ENCODE measurements around the gene KCNH2.

The KCNH2 gene

DNA sequence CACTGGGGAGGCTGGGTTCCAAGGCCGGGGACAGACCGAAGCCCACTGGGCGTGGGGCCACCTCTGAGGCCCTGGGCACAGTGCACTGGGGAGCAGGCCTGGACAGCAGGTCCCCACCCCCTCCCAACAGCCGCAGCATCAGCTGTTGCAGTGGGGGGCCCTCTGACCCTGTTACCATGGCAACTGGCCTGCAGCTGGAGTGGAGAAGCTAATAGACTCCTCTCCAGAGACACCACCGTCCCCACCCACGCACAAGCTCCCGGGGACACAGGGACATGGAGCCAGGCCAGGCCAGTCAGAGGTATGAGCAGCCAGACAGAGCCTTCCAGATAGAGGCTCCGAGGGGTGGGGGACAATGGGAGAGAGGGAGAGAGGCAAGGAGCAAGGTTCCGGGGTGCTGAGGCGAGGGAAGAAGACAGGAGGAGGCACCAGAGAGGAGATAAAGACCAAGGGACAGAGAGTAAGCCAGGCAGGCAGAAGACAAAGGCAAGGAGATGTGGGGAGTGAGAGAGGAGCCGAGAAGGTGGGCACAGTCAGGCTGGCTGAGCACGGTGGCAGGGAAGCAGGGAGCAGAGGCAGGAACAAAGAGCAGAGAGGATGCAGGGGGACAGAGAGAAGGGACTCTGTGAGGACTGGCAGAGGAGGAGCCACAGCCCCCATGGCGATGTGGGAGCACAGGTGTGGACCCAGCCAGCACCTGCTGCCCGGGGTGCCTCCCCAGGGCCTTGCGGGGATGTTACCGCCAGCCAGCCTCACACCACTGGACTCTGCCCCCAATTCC lies 6.7 kb downstream of the KCNH2 start:
- Histone ChIP-seq H3K27ac (ENCODE audit: low read depth, low read length) (no peak overlapping the region), H3K27me3 (ENCODE audit: control insufficient read depth, insufficient read depth, low read length) (peaks cover 31% of the 10 kb centered on the region), H3K9ac (ENCODE audit: low read depth, low read length) (no peak overlapping the region), H3K4me1 (ENCODE audit: control insufficient read depth, insufficient read depth, low read length) (peaks cover 34% of the 10 kb centered on the region), H3K9me3 (ENCODE audit: control insufficient read depth, insufficient read depth, low read length) (no peaks in the 10 kb centered on the region), H3K4me3 (ENCODE audit: low read depth, low read length) (no peak overlapping the region), H3K36me3 (ENCODE audit: control insufficient read depth, insufficient read depth, low read length) (no peaks in the 10 kb centered on the region)

DNA sequence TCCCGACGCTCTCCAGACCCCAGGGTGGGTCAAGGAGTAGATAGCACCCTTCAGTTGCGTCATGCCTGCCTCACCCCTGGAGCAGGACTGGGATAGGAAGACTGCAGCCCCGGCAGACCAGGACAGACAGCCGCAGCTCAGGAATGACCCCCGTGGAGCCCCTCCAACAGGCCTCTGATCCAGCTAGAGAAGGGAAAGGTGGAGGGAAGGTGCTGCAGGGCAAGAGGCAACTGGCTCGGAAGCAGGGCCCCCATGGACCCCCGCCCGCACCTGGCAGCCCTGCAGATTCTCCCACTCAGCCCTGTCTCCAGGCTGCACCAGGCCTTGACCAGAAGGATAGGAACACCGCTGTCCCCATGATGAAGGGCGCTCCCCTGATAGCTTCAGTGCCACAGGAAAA lies 7.7 kb downstream of the KCNH2 start:
- Histone ChIP-seq H3K9me3 (ENCODE audit: control insufficient read depth, insufficient read depth, low read length) (no peaks in the 10 kb centered on the region), H3K4me1 (ENCODE audit: control insufficient read depth, insufficient read depth, low read length) (peaks cover 24% of the 10 kb centered on the region), H3K27me3 (ENCODE audit: control insufficient read depth, insufficient read depth, low read length) (peaks cover 21% of the 10 kb centered on the region), H3K27ac (ENCODE audit: low read depth, low read length) (no peak overlapping the region), H3K9ac (ENCODE audit: low read depth, low read length) (no peak overlapping the region), H3K4me3 (ENCODE audit: low read depth, low read length) (no peak overlapping the region), H3K36me3 (ENCODE audit: control insufficient read depth, insufficient read depth, low read length) (no peaks in the 10 kb centered on the region)

DNA sequence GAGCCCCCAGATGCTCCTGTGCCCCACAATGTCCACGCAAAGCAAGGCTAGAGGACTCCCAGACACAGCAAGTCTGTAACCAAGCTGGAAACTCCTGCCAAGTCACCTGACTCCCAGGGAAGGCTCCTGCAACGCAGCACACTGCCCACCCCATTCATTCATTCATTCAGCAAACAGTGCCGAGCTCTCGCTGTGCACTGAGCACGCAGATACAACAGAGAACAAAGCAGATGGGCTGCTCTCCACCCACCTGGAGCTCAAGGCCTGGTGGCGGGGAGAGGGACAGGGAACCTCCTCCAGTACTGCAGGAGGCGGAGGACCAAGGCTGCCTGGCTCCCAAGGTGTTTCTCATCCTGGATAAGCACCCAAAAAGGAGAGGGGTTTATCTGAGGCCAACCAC lies 8.6 kb downstream of the KCNH2 start:
- H3K36me3 ChIP-seq (ENCODE audit: control insufficient read depth, insufficient read depth, low read length): no peaks in the 10 kb centered on the region
- no peak overlapping the region for H3K9ac ChIP-seq (ENCODE audit: low read depth, low read length)
- H3K9me3 ChIP-seq (ENCODE audit: control insufficient read depth, insufficient read depth, low read length): no peaks in the 10 kb centered on the region
- peaks cover 20% of the 10 kb centered on the region; the same call in 1 of the 2 replicates for H3K4me1 ChIP-seq (ENCODE audit: control insufficient read depth, insufficient read depth, low read length)
- no peak overlapping the region for H3K4me3 ChIP-seq (ENCODE audit: low read depth, low read length)
- H3K27ac ChIP-seq (ENCODE audit: low read depth, low read length): no peak overlapping the region
- peaks cover 17% of the 10 kb centered on the region; the same call in 1 of the 2 replicates for H3K27me3 ChIP-seq (ENCODE audit: control insufficient read depth, insufficient read depth, low read length)

DNA sequence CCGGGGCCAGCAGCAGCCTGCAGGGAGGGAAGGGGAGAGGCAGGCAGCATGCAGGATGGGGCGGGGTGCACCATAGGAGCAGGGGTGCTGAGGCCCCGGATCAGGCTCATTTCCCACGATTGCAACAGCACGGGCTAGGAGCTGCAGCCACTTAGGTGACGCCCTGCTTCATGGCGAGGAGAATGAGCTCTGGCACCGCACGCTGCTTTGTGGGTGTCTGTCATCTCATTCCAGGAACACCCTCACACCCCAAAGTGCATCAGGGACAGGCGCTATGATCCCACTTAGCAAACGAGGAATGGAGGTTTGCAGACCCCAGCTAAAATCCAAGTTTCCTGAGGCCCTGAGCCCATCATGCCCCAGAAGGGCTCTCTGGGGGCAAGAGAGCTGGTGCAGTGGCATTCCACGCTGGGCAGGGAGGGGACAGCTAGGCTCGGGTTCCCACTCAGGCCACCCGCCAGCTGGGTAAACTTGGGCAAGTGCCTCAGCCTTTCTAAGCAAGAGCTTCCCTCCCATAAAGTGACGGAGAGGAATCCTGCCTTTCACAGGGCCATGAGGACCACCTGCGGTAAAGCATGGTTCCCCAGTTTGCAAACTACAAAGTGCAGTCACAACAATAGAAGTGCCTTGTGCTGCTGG lies 9.3 kb downstream of the KCNH2 start:
- H3K9ac ChIP-seq (ENCODE audit: low read depth, low read length): no peak overlapping the region
- H3K4me1 ChIP-seq (ENCODE audit: control insufficient read depth, insufficient read depth, low read length): peaks cover 17% of the 10 kb centered on the region; the same call in 1 of the 2 replicates
- peaks cover 12% of the 10 kb centered on the region; the same call in 1 of the 2 replicates for H3K27me3 ChIP-seq (ENCODE audit: control insufficient read depth, insufficient read depth, low read length)
- no peaks in the 10 kb centered on the region for H3K9me3 ChIP-seq (ENCODE audit: control insufficient read depth, insufficient read depth, low read length)
- no peaks in the 10 kb centered on the region for H3K36me3 ChIP-seq (ENCODE audit: control insufficient read depth, insufficient read depth, low read length)
- H3K4me3 ChIP-seq (ENCODE audit: low read depth, low read length): no peak overlapping the region
- H3K27ac ChIP-seq (ENCODE audit: low read depth, low read length): no peak overlapping the region

DNA sequence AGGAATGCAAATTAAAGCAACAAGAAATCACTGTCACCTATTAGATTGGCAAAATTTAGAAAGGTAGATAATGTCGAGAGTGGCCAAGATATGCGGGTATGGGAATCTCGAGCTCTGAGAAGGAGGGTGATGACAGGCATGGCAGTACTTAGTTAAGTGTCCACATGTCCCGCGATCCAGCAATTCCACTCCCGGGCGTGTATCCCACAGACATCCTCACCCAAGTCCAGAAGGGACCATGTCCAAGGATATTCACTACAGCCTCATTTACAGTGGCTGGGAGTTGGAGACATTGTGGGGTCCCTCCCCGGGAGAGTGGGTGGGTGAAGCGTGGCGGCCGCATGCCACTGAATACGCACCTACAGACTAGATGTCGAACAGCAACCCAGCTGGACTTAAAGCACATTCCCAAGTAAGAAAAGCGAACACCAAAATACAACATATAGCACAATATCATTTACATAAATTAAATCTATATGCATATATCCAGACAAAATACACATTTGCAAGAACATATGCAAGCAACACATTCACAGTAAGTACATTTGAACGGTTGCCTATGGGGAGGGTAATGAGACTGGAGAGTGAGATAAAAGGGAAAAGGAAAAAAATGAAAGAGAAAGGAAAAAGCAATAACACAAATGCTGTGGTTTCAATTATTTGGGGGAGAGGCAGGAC lies 9.9 kb downstream of the KCNH2 start:
- Histone ChIP-seq H3K36me3 (ENCODE audit: control insufficient read depth, insufficient read depth, low read length) (no peaks in the 10 kb centered on the region), H3K27ac (ENCODE audit: low read depth, low read length) (no peak overlapping the region), H3K27me3 (ENCODE audit: control insufficient read depth, insufficient read depth, low read length) (peaks cover 6% of the 10 kb centered on the region; the same call in 1 of the 2 replicates), H3K9me3 (ENCODE audit: control insufficient read depth, insufficient read depth, low read length) (no peaks in the 10 kb centered on the region), H3K4me3 (ENCODE audit: low read depth, low read length) (no peak overlapping the region), H3K9ac (ENCODE audit: low read depth, low read length) (no peak overlapping the region), H3K4me1 (ENCODE audit: control insufficient read depth, insufficient read depth, low read length) (peaks cover 17% of the 10 kb centered on the region; the same call in 1 of the 2 replicates)

DNA sequence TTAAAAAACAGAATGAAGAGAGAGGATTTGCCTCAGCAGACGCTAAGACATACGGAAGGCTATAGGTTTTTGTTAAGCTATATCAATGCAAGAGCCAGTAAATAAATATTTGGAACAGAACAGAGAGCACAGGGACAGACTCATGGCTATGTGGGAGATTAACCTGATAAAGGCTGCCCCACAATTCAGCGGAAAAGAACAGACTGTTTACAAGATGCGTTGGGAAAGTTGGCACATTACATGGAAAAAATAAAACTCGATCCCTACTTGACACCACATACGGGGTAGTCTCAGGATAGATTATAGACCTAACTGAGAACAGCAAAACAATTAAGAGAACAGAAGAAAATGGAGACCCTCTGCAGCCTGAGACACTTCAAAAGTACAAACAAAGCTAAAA lies 10.8 kb downstream of the KCNH2 start:
- H3K4me3 ChIP-seq (ENCODE audit: low read depth, low read length): no peak overlapping the region
- no peak overlapping the region for H3K27ac ChIP-seq (ENCODE audit: low read depth, low read length)
- no peaks in the 10 kb centered on the region for H3K9me3 ChIP-seq (ENCODE audit: control insufficient read depth, insufficient read depth, low read length)
- peaks cover under 1% of the 10 kb centered on the region; the same call in 1 of the 2 replicates for H3K27me3 ChIP-seq (ENCODE audit: control insufficient read depth, insufficient read depth, low read length)
- H3K36me3 ChIP-seq (ENCODE audit: control insufficient read depth, insufficient read depth, low read length): no peaks in the 10 kb centered on the region
- H3K4me1 ChIP-seq (ENCODE audit: control insufficient read depth, insufficient read depth, low read length): peaks cover 17% of the 10 kb centered on the region; the same call in 1 of the 2 replicates
- no peak overlapping the region for H3K9ac ChIP-seq (ENCODE audit: low read depth, low read length)

DNA sequence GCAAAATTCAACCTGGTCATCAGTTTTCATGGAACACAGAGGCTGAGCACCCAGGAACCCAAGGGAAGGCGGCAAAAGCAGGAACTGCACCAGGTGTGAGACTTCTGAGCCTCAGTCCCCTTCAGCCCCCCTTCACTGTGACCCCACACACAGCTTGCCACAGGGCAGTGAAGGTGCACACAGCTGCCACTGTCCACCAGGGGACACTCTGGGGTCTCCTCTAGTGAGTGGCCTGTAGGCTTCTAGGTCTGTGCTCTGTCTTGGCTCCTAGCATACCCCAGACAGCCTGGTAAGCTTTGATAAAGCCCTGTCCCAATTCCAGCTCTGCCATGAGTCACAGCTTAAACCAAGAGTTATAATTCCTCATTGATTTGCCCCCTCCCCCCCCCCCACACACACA lies 12.1 kb downstream of the KCNH2 start:
- Histone ChIP-seq H3K27me3 (ENCODE audit: control insufficient read depth, insufficient read depth, low read length) (no peaks in the 10 kb centered on the region; the same call in 1 of the 2 replicates), H3K27ac (ENCODE audit: low read depth, low read length) (no peak overlapping the region), H3K4me1 (ENCODE audit: control insufficient read depth, insufficient read depth, low read length) (peaks cover 12% of the 10 kb centered on the region; the same call in 1 of the 2 replicates), H3K9me3 (ENCODE audit: control insufficient read depth, insufficient read depth, low read length) (no peaks in the 10 kb centered on the region), H3K9ac (ENCODE audit: low read depth, low read length) (no peak overlapping the region), H3K4me3 (ENCODE audit: low read depth, low read length) (no peak overlapping the region), H3K36me3 (ENCODE audit: control insufficient read depth, insufficient read depth, low read length) (no peaks in the 10 kb centered on the region)

DNA sequence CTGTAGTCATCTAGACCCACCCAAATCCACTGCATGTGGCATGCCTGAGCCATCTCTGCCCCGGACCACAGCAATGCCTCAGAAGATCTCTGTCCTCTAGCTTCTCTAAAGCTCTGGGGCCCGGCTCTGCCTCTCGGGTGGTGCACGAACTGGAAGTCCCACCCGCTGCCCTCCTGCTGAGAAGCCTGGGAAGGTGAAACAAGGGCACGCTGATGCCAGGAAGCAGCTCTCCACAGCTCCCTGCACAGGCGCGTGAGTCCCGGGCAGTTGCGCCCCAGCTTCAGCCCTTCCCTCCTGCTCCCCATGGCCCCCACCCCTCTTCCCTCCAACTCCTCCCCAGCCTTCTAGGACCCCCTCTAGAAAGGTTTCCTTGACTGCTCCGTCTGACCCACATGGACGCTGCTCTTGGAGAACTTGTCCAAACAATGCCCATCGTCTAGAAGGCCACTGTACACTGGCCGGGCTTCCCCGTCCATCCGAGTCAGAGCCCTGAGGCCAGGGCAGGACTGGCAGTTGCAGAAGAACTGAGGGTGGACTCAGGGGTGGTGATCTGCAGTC lies 12.8 kb downstream of the KCNH2 start:
- H3K4me3 ChIP-seq (ENCODE audit: low read depth, low read length): no peak overlapping the region
- H3K4me1 ChIP-seq (ENCODE audit: control insufficient read depth, insufficient read depth, low read length): peaks cover 10% of the 10 kb centered on the region; the same call in 1 of the 2 replicates
- no peak overlapping the region for H3K27ac ChIP-seq (ENCODE audit: low read depth, low read length)
- H3K36me3 ChIP-seq (ENCODE audit: control insufficient read depth, insufficient read depth, low read length): no peaks in the 10 kb centered on the region
- no peak overlapping the region for H3K9ac ChIP-seq (ENCODE audit: low read depth, low read length)
- no peaks in the 10 kb centered on the region for H3K9me3 ChIP-seq (ENCODE audit: control insufficient read depth, insufficient read depth, low read length)
- no peaks in the 10 kb centered on the region; the same call in 1 of the 2 replicates for H3K27me3 ChIP-seq (ENCODE audit: control insufficient read depth, insufficient read depth, low read length)

DNA sequence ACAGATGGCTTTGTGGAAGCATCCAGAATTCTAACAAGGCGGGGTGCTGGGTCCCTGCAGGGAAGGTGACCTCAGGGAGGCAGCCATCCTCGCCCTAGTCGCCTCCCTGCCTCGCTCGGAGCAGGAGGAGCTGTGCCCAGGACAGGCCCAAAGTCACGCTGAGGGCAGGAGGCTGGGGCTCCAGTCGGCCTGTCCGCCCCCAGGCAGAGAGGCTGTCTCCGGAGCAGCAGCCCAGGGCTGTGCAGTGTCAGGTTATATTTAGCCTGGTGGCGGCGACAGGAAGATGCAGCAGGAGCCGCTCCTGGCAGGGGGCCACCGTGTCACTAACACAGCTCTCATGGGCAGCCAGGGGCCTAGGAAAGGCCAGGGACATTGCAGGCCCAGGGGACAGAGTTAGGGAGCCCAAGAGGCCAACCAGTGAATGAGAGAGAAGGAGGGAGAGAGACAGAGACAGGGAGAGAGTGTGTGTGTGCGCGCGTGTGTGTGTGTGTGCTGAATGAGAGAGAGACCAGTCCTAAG lies 13.5 kb downstream of the KCNH2 start:
- H3K27me3 ChIP-seq (ENCODE audit: control insufficient read depth, insufficient read depth, low read length): no peaks in the 10 kb centered on the region; the same call in 1 of the 2 replicates
- no peak overlapping the region for H3K9ac ChIP-seq (ENCODE audit: low read depth, low read length)
- H3K36me3 ChIP-seq (ENCODE audit: control insufficient read depth, insufficient read depth, low read length): no peaks in the 10 kb centered on the region
- H3K27ac ChIP-seq (ENCODE audit: low read depth, low read length): no peak overlapping the region
- H3K4me1 ChIP-seq (ENCODE audit: control insufficient read depth, insufficient read depth, low read length): peaks cover 6% of the 10 kb centered on the region; the same call in 1 of the 2 replicates
- no peaks in the 10 kb centered on the region for H3K9me3 ChIP-seq (ENCODE audit: control insufficient read depth, insufficient read depth, low read length)
- no peak overlapping the region for H3K4me3 ChIP-seq (ENCODE audit: low read depth, low read length)

DNA sequence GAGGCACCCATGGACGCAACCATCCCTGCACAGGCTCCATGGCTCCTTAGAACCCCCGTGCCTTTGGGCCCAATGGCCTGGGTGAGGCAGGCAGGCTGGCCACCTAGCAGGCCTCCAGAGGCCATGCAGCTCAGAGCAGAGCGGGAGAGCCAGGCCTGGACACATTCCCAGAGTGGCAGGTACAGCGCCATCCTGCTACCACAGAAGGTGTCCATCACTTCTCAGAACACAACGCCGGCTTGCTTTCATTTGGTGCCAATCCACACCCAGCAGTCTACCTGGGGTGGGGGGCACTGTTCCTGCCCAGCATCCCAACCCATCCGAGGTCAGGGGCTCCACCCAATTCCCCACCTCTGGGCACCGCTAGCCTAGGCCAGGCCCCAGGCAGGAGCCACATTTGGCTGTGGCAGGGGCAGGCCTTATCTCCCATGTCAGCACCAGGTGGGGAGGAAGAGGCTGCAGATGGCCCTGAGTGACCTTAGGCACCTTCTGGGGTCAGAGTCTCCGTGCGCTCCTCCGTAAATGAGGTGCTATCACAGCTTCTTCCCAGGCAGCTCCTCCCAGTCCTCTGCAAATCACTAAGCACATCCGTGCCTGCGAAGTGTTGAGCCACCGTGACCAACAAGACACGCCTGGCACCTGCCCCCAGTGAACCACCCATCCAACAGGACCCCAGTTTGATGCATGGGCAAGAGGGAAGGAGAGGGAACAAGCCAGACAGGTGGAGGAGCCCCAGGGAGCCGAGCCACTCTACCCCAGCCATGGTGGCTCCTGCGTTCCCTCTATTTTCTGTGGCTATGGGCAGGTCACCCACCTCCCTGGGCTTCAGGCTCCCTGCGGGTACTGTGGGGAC lies 14.2 kb downstream of the KCNH2 start:
- no peaks in the 10 kb centered on the region for H3K9me3 ChIP-seq (ENCODE audit: control insufficient read depth, insufficient read depth, low read length)
- H3K4me3 ChIP-seq (ENCODE audit: low read depth, low read length): no peak overlapping the region
- peaks cover under 1% of the 10 kb centered on the region; the same call in 1 of the 2 replicates for H3K27me3 ChIP-seq (ENCODE audit: control insufficient read depth, insufficient read depth, low read length)
- H3K9ac ChIP-seq (ENCODE audit: low read depth, low read length): no peak overlapping the region
- H3K36me3 ChIP-seq (ENCODE audit: control insufficient read depth, insufficient read depth, low read length): no peaks in the 10 kb centered on the region
- no peak overlapping the region for H3K27ac ChIP-seq (ENCODE audit: low read depth, low read length)
- H3K4me1 ChIP-seq (ENCODE audit: control insufficient read depth, insufficient read depth, low read length): peaks cover 2% of the 10 kb centered on the region; the same call in 1 of the 2 replicates
